Kidney (tissue), 14 donors: ENCODE data around the gene BMP3. TPM values are rescaled to one million over a fixed set of nuclear protein-coding genes. Genes with fewer than 3 reads are reported as not detected.

ENCODE experiments used
- DNase-seq, 5 donors: peaks; one replicate each; pipeline ENCODE4 v3.0.0-alpha.2; 2013 to 2020
- FAIRE-seq: peaks from 2 replicates; lab custom pipeline; 2012; peaks lifted over from hg19 to GRCh38; lab: Jason Lieb, UNC
- H3K27ac ChIP-seq, 2 donors: one replicate each; pipeline ENCODE4 v1.7.0; 2013; ENCODE audit warnings: low read depth in 2 of 2, low read length in 2 of 2, inconsistent platforms in 1 of 2
- H3K27me3 ChIP-seq: one replicate; pipeline ENCODE4 v1.7.1; 2013; ENCODE audit warnings: low read length, inconsistent platforms; ENCODE audit not compliant: control insufficient read depth, insufficient read depth
- H3K36me3 ChIP-seq, 3 donors: one replicate each; pipeline versions ENCODE4 v1.7.0 to v1.7.1; 2013; ENCODE audit warnings: low read length in 3 of 3, control low read depth in 1 of 3, inconsistent platforms in 1 of 3; ENCODE audit not compliant: insufficient read depth in 3 of 3, control insufficient read depth in 2 of 3
- H3K4me1 ChIP-seq, 3 donors: one replicate each; pipeline versions ENCODE4 v1.7.0 to v1.7.1; 2013; ENCODE audit warnings: low read length in 3 of 3, inconsistent platforms in 1 of 3, low read depth in 1 of 3; ENCODE audit not compliant: control insufficient read depth in 2 of 3, insufficient read depth in 2 of 3
- H3K4me3 ChIP-seq, 3 donors: one replicate each; pipeline versions ENCODE4 v1.7.0 to v1.8.1; 2013; ENCODE audit warnings: low read length in 3 of 3, control low read depth in 1 of 3, inconsistent platforms in 1 of 3
- H3K9ac ChIP-seq, 3 donors: one replicate each; pipeline versions ENCODE4 v1.7.0 to v1.7.1; 2013; ENCODE audit warnings: low read length in 3 of 3, control low read depth in 1 of 3, inconsistent platforms in 1 of 3
- H3K9me3 ChIP-seq, 3 donors: one replicate each; pipeline versions ENCODE4 v1.7.0 to v1.7.1; 2013; ENCODE audit warnings: low read length in 3 of 3, control low read depth in 1 of 3, inconsistent platforms in 1 of 3; ENCODE audit not compliant: control insufficient read depth in 2 of 3, insufficient read depth in 1 of 3
- CTCF ChIP-seq: IDR thresholded peaks from 3 replicates; pipeline ENCODE4 v1.5.1; 2012; ENCODE audit warnings: mild to moderate bottlenecking, moderate library complexity, borderline replicate concordance; ENCODE audit not compliant: insufficient read depth; ENCODE audit errors: extremely low read depth
- intact Hi-C: fragments of 100-400 bp; cut with DNase I; formaldehyde crosslinking; loops from one replicate; pipeline ENCODE4 v1.11.1; 2022
- polyA plus RNA-seq: library from polyadenylated mRNA; stranded (reverse); fragments of 350-450 nt; fragmentation: Illumina TruSeq; extraction: RNeasy Lipid Tissue Mini Kit (QIAGEN cat#74804); gene quantifications from one replicate; pipeline ENCODE4 v1.2.3, GENCODE V29; 2014; ENCODE audit warnings: low read depth, low replicate concordance; ENCODE audit not compliant: insufficient read depth
- total RNA-seq: library from RNA; stranded (reverse); fragmentation: NEBNext Ultra II Directional; extraction: Animal tissue kit (Norgen Biotek cat#: 25700); gene quantifications from one replicate; pipeline ENCODE4 v1.2.1, GENCODE V29; 2021
- donor health status: control.
- donor health status: control.
- donor health status: control.
- donor health status: control.
- donor health status: control.
- donor health status: DM: yes; HTN: yes; CAD: no.
- donor health status: Normal renal cell carcinoma (clear cell type).

The BMP3 gene
- total and polyA plus RNA-seq, 2 donors from 2014 or later: 0.28 TPM; not detected in 1

DNA sequence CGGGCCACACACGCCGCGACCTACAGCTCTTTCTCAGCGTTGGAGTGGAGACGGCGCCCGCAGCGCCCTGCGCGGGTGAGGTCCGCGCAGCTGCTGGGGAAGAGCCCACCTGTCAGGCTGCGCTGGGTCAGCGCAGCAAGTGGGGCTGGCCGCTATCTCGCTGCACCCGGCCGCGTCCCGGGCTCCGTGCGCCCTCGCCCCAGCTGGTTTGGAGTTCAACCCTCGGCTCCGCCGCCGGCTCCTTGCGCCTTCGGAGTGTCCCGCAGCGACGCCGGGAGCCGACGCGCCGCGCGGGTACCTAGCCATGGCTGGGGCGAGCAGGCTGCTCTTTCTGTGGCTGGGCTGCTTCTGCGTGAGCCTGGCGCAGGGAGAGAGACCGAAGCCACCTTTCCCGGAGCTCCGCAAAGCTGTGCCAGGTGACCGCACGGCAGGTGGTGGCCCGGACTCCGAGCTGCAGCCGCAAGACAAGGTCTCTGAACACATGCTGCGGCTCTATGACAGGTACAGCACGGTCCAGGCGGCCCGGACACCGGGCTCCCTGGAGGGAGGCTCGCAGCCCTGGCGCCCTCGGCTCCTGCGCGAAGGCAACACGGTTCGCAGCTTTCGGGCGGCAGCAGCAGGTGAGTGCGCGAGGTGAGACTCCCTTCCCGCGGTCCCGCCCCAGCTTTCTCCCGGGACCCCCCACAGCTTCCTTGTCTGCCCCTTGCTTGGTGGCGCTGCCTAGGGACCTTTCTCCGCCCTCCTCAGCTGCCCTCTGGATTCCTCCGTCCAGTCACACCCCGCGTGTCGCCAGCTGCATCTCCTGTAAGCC, 678 bp downstream of the BMP3 start:
- Histone ChIP-seq H3K27me3 (peaks cover 5% of the 10 kb centered on the region), H3K9me3 (no peaks in the 10 kb centered on the region), H3K4me3 (peak overlapping the region; percentile 38 to 44 (median 44)), H3K9ac (no peak overlapping the region), H3K36me3 (no peaks in the 10 kb centered on the region), H3K4me1 (peaks cover 0 to 5% (median 0%) of the 10 kb centered on the region in 3 donors), H3K27ac (no peak overlapping the region)
- intact Hi-C loops: no loop called here
- TF ChIP-seq CTCF: no peak
- DNase-seq (peak; percentile 35 to 66 (median 56)), FAIRE-seq (no peak)

DNA sequence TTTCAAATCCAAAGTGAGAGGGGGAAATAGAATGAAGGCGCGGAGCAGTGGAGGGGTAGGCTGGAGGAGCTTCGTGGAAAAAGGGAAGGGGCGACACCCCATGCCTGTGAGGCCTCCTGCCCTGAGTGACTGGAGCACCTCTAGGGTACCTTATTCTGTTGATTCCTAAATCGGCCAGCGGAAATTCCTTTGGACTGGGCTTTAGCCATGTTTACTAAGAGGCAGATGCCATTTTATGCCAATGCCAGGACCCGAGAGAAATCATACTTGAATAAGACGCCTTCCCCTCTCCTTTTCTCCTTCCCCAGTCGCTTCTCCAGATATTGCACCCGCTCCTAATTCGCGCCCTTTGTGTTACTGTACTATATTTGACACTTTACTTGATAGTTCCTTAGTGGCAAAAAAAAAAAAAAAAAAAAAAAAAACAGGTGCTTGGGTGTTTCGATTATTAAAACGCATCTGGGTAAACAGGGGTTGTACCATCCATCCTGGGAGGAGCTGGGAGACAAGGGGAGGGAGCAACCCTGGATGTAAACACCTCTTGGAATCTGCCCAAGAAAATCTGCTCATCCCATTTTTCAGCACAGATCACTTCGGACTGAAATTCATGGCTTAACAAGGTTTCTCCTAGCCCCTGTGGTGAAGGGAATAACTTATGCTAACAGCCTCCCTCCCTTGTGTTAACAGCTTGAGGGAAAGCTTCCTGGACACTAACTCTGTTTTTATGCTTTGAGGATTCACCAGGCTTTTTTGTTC, 1.5 kb downstream of the BMP3 start:
- intact Hi-C loops: no loop called here
- Histone ChIP-seq H3K27me3 (peaks cover 5% of the 10 kb centered on the region), H3K27ac (no peak overlapping the region)

More for the DNA sequence above, 1.5 kb downstream of the BMP3 start:
- TF ChIP-seq CTCF: no peak
- no peak for DNase-seq
- no peaks in the 10 kb centered on the region for H3K9me3 ChIP-seq
- H3K9ac ChIP-seq: peak overlapping the region in 1 of 3 donors; percentile 16
- no peaks in the 10 kb centered on the region for H3K36me3 ChIP-seq
- H3K4me3 ChIP-seq: peak overlapping the region; percentile 12 to 44 (median 31)
- no peak for FAIRE-seq
- H3K4me1 ChIP-seq: peaks cover 0 to 5% (median 0%) of the 10 kb centered on the region in 3 donors
